CD4-positive, alpha-beta T cell treated with Interleukin-4 for 4 hours (primary cell): ENCODE data around the gene TFPI.

Source experiments
- DNase-seq: peaks from one replicate; pipeline ENCODE4 v3.0.0-alpha.2; 2020

The TFPI gene

GRCh38 chr2:187461294-187462261 lies 92.7 kb downstream of the TFPI start:
- no peak for DNase-seq

GRCh38 chr2:187459256-187459655 lies 95.0 kb downstream of the TFPI start:
- DNase-seq: no peak

- peak; percentile 6 for DNase-seq
Observed at GRCh38 chr2:187453078-187453641, 101.1 kb downstream of the TFPI start.

- DNase-seq: no peak
Observed at GRCh38 chr2:187451510-187451909, 102.7 kb downstream of the TFPI start.

GRCh38 chr2:187447336-187447735 lies 106.9 kb downstream of the TFPI start:
- DNase-seq: no peak

- no peak for DNase-seq
Observed at GRCh38 chr2:187446711-187447110, 107.5 kb downstream of the TFPI start.

GRCh38 chr2:187445051-187445450 lies 109.2 kb downstream of the TFPI start:
- DNase-seq: no peak

GRCh38 chr2:187442778-187443177 lies 111.5 kb downstream of the TFPI start:
- no peak for DNase-seq

GRCh38 chr2:187442378-187442777 lies 111.9 kb downstream of the TFPI start:
- DNase-seq: no peak

- no peak for DNase-seq
Observed at GRCh38 chr2:187440101-187440675, 114.0 kb downstream of the TFPI start.

GRCh38 chr2:187438455-187438854 lies 115.8 kb downstream of the TFPI start:
- DNase-seq: no peak

GRCh38 chr2:187435756-187436155 lies 118.5 kb downstream of the TFPI start:
- DNase-seq: no peak

GRCh38 chr2:187435078-187435477 lies 119.2 kb downstream of the TFPI start:
- DNase-seq: no peak

- no peak for DNase-seq
Observed at GRCh38 chr2:187434342-187434785, 119.9 kb downstream of the TFPI start.

- no peak for DNase-seq
Observed at GRCh38 chr2:187431911-187432310, 122.3 kb downstream of the TFPI start.

- DNase-seq: no peak
Observed at GRCh38 chr2:187429989-187430388, 124.2 kb downstream of the TFPI start.

- DNase-seq: no peak
Observed at GRCh38 chr2:187424146-187424545, 130.1 kb downstream of the TFPI start.

- no peak for DNase-seq
Observed at GRCh38 chr2:187422282-187422681, 132.0 kb downstream of the TFPI start.

- DNase-seq: no peak
Observed at GRCh38 chr2:187421519-187421918, 132.7 kb downstream of the TFPI start.

- DNase-seq: no peak
Observed at GRCh38 chr2:187419808-187420207, 134.4 kb downstream of the TFPI start.

GRCh38 chr2:187415449-187415848 lies 138.8 kb downstream of the TFPI start:
- DNase-seq: no peak
